Neural crest cell (in vitro differentiated cells): ENCODE data around the gene BYSL. TPM values are rescaled to one million over a fixed set of nuclear protein-coding genes. Genes with fewer than 3 reads are reported as not detected.

Experiments used
- DNase-seq: peaks from one replicate; pipeline ENCODE4 v3.0.0; 2021; ENCODE audit warnings: low read depth, mixed read lengths, low spot score
- H3K27ac Mint-ChIP-seq: one replicate; pipeline ENCODE4 v1.8.0; 2021; ENCODE audit warnings: mild to moderate bottlenecking, mixed read lengths; ENCODE audit not compliant: unreplicated experiment
- H3K27me3 Mint-ChIP-seq: 2 replicates; pipeline ENCODE4 v1.8.0; 2021; ENCODE audit warnings: low read depth, mild to moderate bottlenecking, mixed read lengths
- H3K36me3 Mint-ChIP-seq: 2 replicates; pipeline ENCODE4 v1.8.0; 2021; ENCODE audit warnings: low read depth, mild to moderate bottlenecking, mixed read lengths
- H3K4me1 Mint-ChIP-seq: 2 replicates; pipeline ENCODE4 v1.8.0; 2021; ENCODE audit warnings: mixed read lengths
- H3K4me3 Mint-ChIP-seq: one replicate; pipeline ENCODE4 v1.8.0; 2021; ENCODE audit warnings: mild to moderate bottlenecking, mixed read lengths
- H3K9me3 Mint-ChIP-seq: 2 replicates; pipeline ENCODE4 v1.8.0; 2021; ENCODE audit warnings: mixed read lengths
- CTCF ChIP-seq: fragments of 200-600 bp; sonication (generic); conservative IDR thresholded peaks from 2 replicates; pipeline ENCODE4 v1.5.0; 2021; ENCODE audit warnings: antibody characterized with exemption, mild to moderate bottlenecking
- total RNA-seq: library from RNA; stranded (reverse); gene quantifications from 2 replicates; pipeline ENCODE4 v1.2.1, GENCODE V29; 2021

The BYSL gene
- total RNA-seq, 1 donor from 2014 or later: 50.8 TPM

- Mint-ChIP-seq H3K4me1 (peaks cover 16% of the 10 kb centered on the region), H3K9me3 (no peaks in the 10 kb centered on the region), H3K36me3 (no peaks in the 10 kb centered on the region), H3K4me3 (no peak overlapping the region), H3K27me3 (no peaks in the 10 kb centered on the region), H3K27ac (no peak overlapping the region)
- no peak for TF ChIP-seq CTCF
- DNase-seq: no peak
Measured at GRCh38 chr6:41892921-41893564, 28.3 kb upstream of the BYSL start.

GRCh38 chr6:41894366-41895299 lies 26.7 kb upstream of the BYSL start:
- no peak overlapping the region for H3K4me3 Mint-ChIP-seq
- no peaks in the 10 kb centered on the region for H3K9me3 Mint-ChIP-seq
- no peaks in the 10 kb centered on the region for H3K36me3 Mint-ChIP-seq
- peak; percentile 3 for DNase-seq
- peaks cover 16% of the 10 kb centered on the region for H3K4me1 Mint-ChIP-seq
- TF ChIP-seq CTCF: no peak
- no peaks in the 10 kb centered on the region for H3K27me3 Mint-ChIP-seq
- H3K27ac Mint-ChIP-seq: no peak overlapping the region

- peak; percentile 95 for DNase-seq
- TF ChIP-seq CTCF: no peak
- no peaks in the 10 kb centered on the region for H3K9me3 Mint-ChIP-seq
- no peak within 1 kb of the TSS for H3K4me3 Mint-ChIP-seq
- H3K36me3 Mint-ChIP-seq: no peaks in the 10 kb centered on the region
- H3K27ac Mint-ChIP-seq: peak within 1 kb of the TSS; percentile 93
- no peaks in the 10 kb centered on the region for H3K27me3 Mint-ChIP-seq
- H3K4me1 Mint-ChIP-seq: peaks cover 16% of the 10 kb centered on the region
Measured at GRCh38 chr6:41895300-41896233, 25.7 kb upstream of the BYSL start, which contains the start of gene USP49. Gene USP49, minus strand, starts transcription at chr6:41895375. Its CDS starts 88,392 bp downstream, at chr6:41806983.

- Mint-ChIP-seq H3K9me3 (no peaks in the 10 kb centered on the region), H3K27ac (no peak overlapping the region), H3K4me3 (no peak overlapping the region), H3K4me1 (peaks cover 16% of the 10 kb centered on the region), H3K27me3 (no peaks in the 10 kb centered on the region), H3K36me3 (no peaks in the 10 kb centered on the region)
- TF ChIP-seq CTCF: no peak
- no peak for DNase-seq
Measured at GRCh38 chr6:41896281-41896680, 25.0 kb upstream of the BYSL start.

- peaks cover 2% of the 10 kb centered on the region for H3K36me3 Mint-ChIP-seq
- no peak for TF ChIP-seq CTCF
- H3K4me3 Mint-ChIP-seq: no peak overlapping the region
- no peaks in the 10 kb centered on the region for H3K9me3 Mint-ChIP-seq
- peaks cover 6% of the 10 kb centered on the region for H3K4me1 Mint-ChIP-seq
- no peak for DNase-seq
- no peak overlapping the region for H3K27ac Mint-ChIP-seq
- no peaks in the 10 kb centered on the region for H3K27me3 Mint-ChIP-seq
Measured at GRCh38 chr6:41900861-41901260, 20.4 kb upstream of the BYSL start.
